Activated CD8-positive, alpha-beta memory T cell treated with anti-CD3 and anti-CD28 coated beads, Interleukin-2, amount 10 ng/mL, durations not matched to agents 7 days and 5 days (primary cell): Measurements from ENCODE around the gene RABEP2. TPM values are rescaled to one million over a fixed set of nuclear protein-coding genes. Genes with fewer than 3 reads are reported as not detected.

Experiments
- ATAC-seq: fragments of 150-1000 bp; cut with Tn5 transposase; one replicate; pipeline ENCODE4 v1.10.0; 2021; ENCODE audit warnings: moderate library complexity
- CTCF ChIA-PET: fragments of 350-600 bp; sonication (Branson Sonifier 250); formaldehyde crosslinking; loops from one replicate; lab custom pipeline; 2021; ENCODE audit warnings: antibody characterized with exemption; lab: Charles Lee
- DNase-seq: peaks from one replicate; pipeline ENCODE4 v3.0.0-alpha.2; 2020
- H3K27ac Mint-ChIP-seq: one replicate; pipeline ENCODE4 v1.8.0; 2021; ENCODE audit warnings: mild to moderate bottlenecking, mixed read lengths
- H3K27me3 Mint-ChIP-seq: one replicate; pipeline ENCODE4 v1.8.0; 2021; ENCODE audit warnings: mixed read lengths
- H3K36me3 Mint-ChIP-seq: one replicate; pipeline ENCODE4 v1.8.0; 2021; ENCODE audit warnings: mild to moderate bottlenecking, mixed read lengths
- H3K4me1 Mint-ChIP-seq: one replicate; pipeline ENCODE4 v1.8.0; 2021; ENCODE audit warnings: mixed read lengths
- H3K4me3 Mint-ChIP-seq: one replicate; pipeline ENCODE4 v1.8.0; 2021; ENCODE audit warnings: mild to moderate bottlenecking, moderate library complexity, mixed read lengths
- H3K9me3 Mint-ChIP-seq: one replicate; pipeline ENCODE4 v1.8.0; 2022; ENCODE audit warnings: low read depth, mixed read lengths
- total RNA-seq, 2 experiments: library from RNA; stranded (reverse); gene quantifications; one replicate each; pipeline ENCODE4 v1.2.3, GENCODE V29; 2021

Gene RABEP2
- total RNA-seq, 2 experiments from 2014 or later: 18.0 to 19.1 TPM

GRCh38 chr16:28910086-28911031, 14.7 kb downstream of the RABEP2 start:
- H3K27me3 Mint-ChIP-seq: no peaks in the 10 kb centered on the region
- no peak for ATAC-seq
- no peak for DNase-seq
- H3K9me3 Mint-ChIP-seq: no peaks in the 10 kb centered on the region
- H3K4me1 Mint-ChIP-seq: no peaks in the 10 kb centered on the region
- no peak overlapping the region for H3K4me3 Mint-ChIP-seq
- no peak overlapping the region for H3K27ac Mint-ChIP-seq
- CTCF ChIA-PET: no interaction called here
- H3K36me3 Mint-ChIP-seq: peaks cover 4% of the 10 kb centered on the region

GRCh38 chr16:28905800-28906372, 19.2 kb downstream of the RABEP2 start:
- Mint-ChIP-seq H3K9me3 (no peaks in the 10 kb centered on the region), H3K27me3 (no peaks in the 10 kb centered on the region), H3K4me3 (no peak overlapping the region), H3K27ac (no peak overlapping the region), H3K36me3 (no peaks in the 10 kb centered on the region), H3K4me1 (no peaks in the 10 kb centered on the region)
- DNase-seq (no peak), ATAC-seq (no peak)
- CTCF ChIA-PET: no interaction called here

GRCh38 chr16:28905229-28905754, 19.7 kb downstream of the RABEP2 start:
- H3K36me3 Mint-ChIP-seq: no peaks in the 10 kb centered on the region
- no peaks in the 10 kb centered on the region for H3K27me3 Mint-ChIP-seq
- no peak overlapping the region for H3K4me3 Mint-ChIP-seq
- ATAC-seq: no peak
- H3K4me1 Mint-ChIP-seq: no peaks in the 10 kb centered on the region
- CTCF ChIA-PET: no interaction called here
- H3K27ac Mint-ChIP-seq: no peak overlapping the region
- no peak for DNase-seq
- H3K9me3 Mint-ChIP-seq: no peaks in the 10 kb centered on the region

- Mint-ChIP-seq H3K4me1 (peaks cover 3% of the 10 kb centered on the region), H3K9me3 (no peaks in the 10 kb centered on the region), H3K36me3 (no peaks in the 10 kb centered on the region), H3K27ac (no peak overlapping the region), H3K4me3 (no peak overlapping the region), H3K27me3 (no peaks in the 10 kb centered on the region)
- DNase-seq: no peak
- CTCF ChIA-PET: no interaction called here
- no peak for ATAC-seq
Measured at GRCh38 chr16:28904828-28905227, 20.2 kb downstream of the RABEP2 start.

- DNase-seq: no peak
- Mint-ChIP-seq H3K36me3 (no peaks in the 10 kb centered on the region), H3K4me3 (no peak overlapping the region), H3K27ac (no peak overlapping the region), H3K9me3 (no peaks in the 10 kb centered on the region), H3K4me1 (peaks cover 3% of the 10 kb centered on the region), H3K27me3 (no peaks in the 10 kb centered on the region)
- ATAC-seq: no peak
- CTCF ChIA-PET: no interaction called here
Measured at GRCh38 chr16:28904363-28904762, 20.7 kb downstream of the RABEP2 start.

- CTCF ChIA-PET: no interaction called here
- Mint-ChIP-seq H3K27ac (no peak overlapping the region), H3K27me3 (no peaks in the 10 kb centered on the region), H3K4me1 (peaks cover 3% of the 10 kb centered on the region), H3K36me3 (no peaks in the 10 kb centered on the region), H3K9me3 (no peaks in the 10 kb centered on the region), H3K4me3 (no peak overlapping the region)
- ATAC-seq (no peak), DNase-seq (no peak)
Measured at GRCh38 chr16:28903344-28904042, 21.5 kb downstream of the RABEP2 start.

GRCh38 chr16:28902909-28903308, 22.1 kb downstream of the RABEP2 start:
- Mint-ChIP-seq H3K9me3 (no peaks in the 10 kb centered on the region), H3K36me3 (no peaks in the 10 kb centered on the region), H3K4me3 (no peak overlapping the region), H3K27ac (no peak overlapping the region), H3K27me3 (no peaks in the 10 kb centered on the region), H3K4me1 (peaks cover 3% of the 10 kb centered on the region)
- CTCF ChIA-PET: no interaction called here
- DNase-seq (no peak), ATAC-seq (no peak)

- ATAC-seq (no peak), DNase-seq (no peak)
- H3K36me3 Mint-ChIP-seq: no peaks in the 10 kb centered on the region
- peaks cover 3% of the 10 kb centered on the region for H3K4me1 Mint-ChIP-seq
- no peaks in the 10 kb centered on the region for H3K9me3 Mint-ChIP-seq
- no peaks in the 10 kb centered on the region for H3K27me3 Mint-ChIP-seq
- H3K27ac Mint-ChIP-seq: no peak overlapping the region
- no peak overlapping the region for H3K4me3 Mint-ChIP-seq
- CTCF ChIA-PET: interaction anchor here (1.1 kb wide), 1 partner anchor 43 kb away, joined by 3 read pairs; no protein-coding TSS in a partner anchor
Measured at GRCh38 chr16:28901862-28902261, 23.2 kb downstream of the RABEP2 start.

- Mint-ChIP-seq H3K9me3 (no peaks in the 10 kb centered on the region), H3K36me3 (no peaks in the 10 kb centered on the region), H3K27ac (no peak overlapping the region), H3K4me1 (peaks cover 3% of the 10 kb centered on the region), H3K4me3 (no peak overlapping the region), H3K27me3 (no peaks in the 10 kb centered on the region)
- ATAC-seq (no peak), DNase-seq (no peak)
- CTCF ChIA-PET: interaction anchor here (1.0 kb wide), 1 partner anchor 11 kb away, joined by 3 read pairs; no protein-coding TSS in a partner anchor
Measured at GRCh38 chr16:28900601-28901000, 24.4 kb downstream of the RABEP2 start.

GRCh38 chr16:28899882-28900590, 25.0 kb downstream of the RABEP2 start:
- Mint-ChIP-seq H3K9me3 (no peaks in the 10 kb centered on the region), H3K4me3 (no peak overlapping the region), H3K27ac (no peak overlapping the region), H3K36me3 (no peaks in the 10 kb centered on the region), H3K4me1 (peaks cover 3% of the 10 kb centered on the region), H3K27me3 (no peaks in the 10 kb centered on the region)
- peak; percentile 18 for ATAC-seq
- CTCF ChIA-PET: interaction anchor here (1.0 to 1.1 kb wide), 2 partner anchors 11 to 45 kb away, joined by 3 to 4 read pairs; no protein-coding TSS in a partner anchor
- DNase-seq: no peak

- CTCF ChIA-PET: no interaction called here
- no peaks in the 10 kb centered on the region for H3K9me3 Mint-ChIP-seq
- no peak overlapping the region for H3K4me3 Mint-ChIP-seq
- ATAC-seq (no peak), DNase-seq (no peak)
- no peak overlapping the region for H3K27ac Mint-ChIP-seq
- no peaks in the 10 kb centered on the region for H3K27me3 Mint-ChIP-seq
- H3K4me1 Mint-ChIP-seq: peaks cover 3% of the 10 kb centered on the region
- H3K36me3 Mint-ChIP-seq: no peaks in the 10 kb centered on the region
Measured at GRCh38 chr16:28898942-28899341, 26.1 kb downstream of the RABEP2 start.

GRCh38 chr16:28898266-28898665, 26.8 kb downstream of the RABEP2 start:
- CTCF ChIA-PET: no interaction called here
- H3K9me3 Mint-ChIP-seq: no peaks in the 10 kb centered on the region

GRCh38 chr16:28897826-28898225, 27.2 kb downstream of the RABEP2 start:
- H3K9me3 Mint-ChIP-seq: no peaks in the 10 kb centered on the region
- H3K27me3 Mint-ChIP-seq: no peaks in the 10 kb centered on the region
- no peak overlapping the region for H3K4me3 Mint-ChIP-seq
- CTCF ChIA-PET: no interaction called here
- DNase-seq (no peak), ATAC-seq (no peak)
- no peaks in the 10 kb centered on the region for H3K36me3 Mint-ChIP-seq
- no peak overlapping the region for H3K27ac Mint-ChIP-seq
- peaks cover 3% of the 10 kb centered on the region for H3K4me1 Mint-ChIP-seq

More at GRCh38 chr16:28898266-28898665, 26.8 kb downstream of the RABEP2 start:
- no peaks in the 10 kb centered on the region for H3K36me3 Mint-ChIP-seq
- peaks cover 3% of the 10 kb centered on the region for H3K4me1 Mint-ChIP-seq
- H3K27me3 Mint-ChIP-seq: no peaks in the 10 kb centered on the region
- H3K4me3 Mint-ChIP-seq: no peak overlapping the region
- no peak overlapping the region for H3K27ac Mint-ChIP-seq
- DNase-seq (no peak), ATAC-seq (no peak)
